ENCODE data around the gene WSB2. TPM values are rescaled to one million over a fixed set of nuclear protein-coding genes. Genes with fewer than 3 reads are reported as not detected.

Gene WSB2
- total and polyA plus RNA-seq, 2 experiments from 2014 or later, result 51.5 to 86.2 TPM

- no peak for DNase-seq (ENCODE audit: low spot score)
- Histone ChIP-seq H3K27me3 (no peaks in the 10 kb centered on the region), H3K4me2 (no peak overlapping the region), H3K4me1 (ENCODE audit: insufficient read depth) (no peaks in the 10 kb centered on the region), H4K20me1 (ENCODE audit: insufficient read depth, poor library complexity, severe bottlenecking) (no peaks in the 10 kb centered on the region), H3K9me3 (ENCODE audit: low read depth) (no peaks in the 10 kb centered on the region), H3K9me2 (replicated peaks; ENCODE audit: insufficient read depth) (no peaks in the 10 kb centered on the region), H3K79me2 (no peaks in the 10 kb centered on the region), H3K36me3 (replicated peaks; ENCODE audit: insufficient read depth, low read depth) (no peaks in the 10 kb centered on the region), H3K27ac (no peak overlapping the region), H2AFZ (no peak overlapping the region), H3K4me3 (no peak overlapping the region)
- WGBS (ENCODE audit: low lambda C conversion rate, missing lambda C conversion rate), result 75% methylated on average over 2 of the region's 2 CpGs
- TF ChIP-seq EZH2phosphoT487 (IDR thresholded peaks at IDR 0.05; ENCODE audit: low read depth, severe bottlenecking, unreplicated experiment), result no peak
- no peak for TF ChIP-seq CTCF (IDR thresholded peaks at IDR 0.05; ENCODE audit: poor library complexity)
- TF ChIP-seq EZH2 (IDR thresholded peaks at IDR 0.05; ENCODE audit: borderline replicate concordance), result no peak
Observed at GRCh38 chr12:117985182-117985581, 75.8 kb downstream of the WSB2 start.

Small RNA genes lying within 50 kb of the gene (small RNA-seq; reads per million reads assigned to genes)
- not detected for gene AC131159.1

Other genes with a start within 250 kb of the WSB2 start
- gene KSR2, start 92.2 kb downstream of the WSB2 start, total RNA-seq, result 0.32 and 0.37 TPM in 2 replicates
- gene KSR2, start 92.2 kb downstream of the WSB2 start, polyA plus RNA-seq, result 0.22 and 0.46 TPM in 2 replicates
- gene RFC5, start 44.5 kb downstream of the WSB2 start, total RNA-seq, result 16.3 and 18.6 TPM in 2 replicates
- gene RFC5, start 44.5 kb downstream of the WSB2 start, polyA plus RNA-seq, result 12.6 and 17.3 TPM in 2 replicates
- gene VSIG10, start 42.8 kb upstream of the WSB2 start, total RNA-seq, result 21.0 and 22.8 TPM in 2 replicates
- 12.0 and 14.6 TPM in 2 replicates for gene VSIG10, start 42.8 kb upstream of the WSB2 start, polyA plus RNA-seq
- 551 and 598 TPM in 2 replicates for gene PEBP1, start 74.9 kb upstream of the WSB2 start, total RNA-seq
- 580 and 685 TPM in 2 replicates for gene PEBP1, start 74.9 kb upstream of the WSB2 start, polyA plus RNA-seq